ENCODE data around the gene SRD5A1.

Gene SRD5A1

DNA sequence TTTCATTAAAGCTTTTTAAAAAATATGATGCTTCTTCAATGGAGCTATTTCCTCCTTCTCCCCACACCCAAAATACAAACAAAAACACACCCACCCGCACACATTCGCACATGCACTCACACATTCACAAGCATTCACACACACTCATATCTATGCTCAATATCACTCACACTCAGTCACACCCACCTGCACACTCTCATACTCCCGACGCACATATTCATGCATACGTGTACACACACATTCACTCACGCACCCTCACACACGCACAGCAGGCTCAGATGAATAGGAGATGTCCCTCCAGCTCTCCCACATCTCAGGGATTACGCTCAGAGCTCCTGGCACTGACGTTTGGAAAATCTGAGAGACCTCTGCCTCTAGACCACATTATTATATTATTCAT is 54.3 kb downstream of the SRD5A1 start:
- no peak overlapping the region for H3K4me3 ChIP-seq (ENCODE audit: low read depth, low read length)
- TF ChIP-seq, protein P1, sequence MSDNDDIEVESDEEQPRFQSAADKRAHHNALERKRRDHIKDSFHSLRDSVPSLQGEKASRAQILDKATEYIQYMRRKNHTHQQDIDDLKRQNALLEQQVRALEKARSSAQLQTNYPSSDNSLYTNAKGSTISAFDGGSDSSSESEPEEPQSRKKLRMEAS (IDR thresholded peaks at IDR 0.05; ENCODE audit: low read depth, low read length), result no peak
- no peak for TF ChIP-seq CTCF (IDR thresholded peaks at IDR 0.05; ENCODE audit: low read depth, low read length)
- no peak for TF ChIP-seq POLR2A (IDR thresholded peaks at IDR 0.05; ENCODE audit: extremely low read depth, insufficient read length)
- no peak for TF ChIP-seq MYC (IDR thresholded peaks at IDR 0.05; ENCODE audit: low read depth, low read length)
- no peak for DNase-seq (ENCODE audit: low read depth)

DNA sequence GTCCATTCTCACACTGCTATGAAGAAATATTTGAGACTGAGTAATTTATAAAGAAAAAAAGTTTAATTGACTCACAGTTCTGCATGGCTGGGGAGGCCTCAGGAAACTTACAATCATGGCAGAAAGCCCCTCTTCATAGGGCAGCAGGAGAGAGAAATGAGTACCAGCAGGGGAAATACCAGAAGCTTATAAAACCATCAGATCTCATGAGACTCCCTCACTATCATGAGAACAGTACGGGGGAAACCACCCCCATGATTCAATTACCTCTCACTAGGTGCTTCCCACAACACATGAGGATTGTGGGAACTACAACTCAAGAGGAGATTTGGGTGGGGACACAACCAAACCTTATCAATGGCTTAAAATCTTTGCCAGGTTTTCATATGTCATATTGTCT is 59.7 kb downstream of the SRD5A1 start:
- DNase-seq (ENCODE audit: low read depth), result no peak
- no peak overlapping the region for H3K4me3 ChIP-seq (ENCODE audit: low read depth, low read length)
- TF ChIP-seq, protein P1 (IDR thresholded peaks at IDR 0.05; ENCODE audit: low read depth, low read length), result no peak
- TF ChIP-seq CTCF (IDR thresholded peaks at IDR 0.05; ENCODE audit: low read depth, low read length) (no peak), POLR2A (IDR thresholded peaks at IDR 0.05; ENCODE audit: extremely low read depth, insufficient read length) (no peak), MYC (IDR thresholded peaks at IDR 0.05; ENCODE audit: low read depth, low read length) (no peak)

DNA sequence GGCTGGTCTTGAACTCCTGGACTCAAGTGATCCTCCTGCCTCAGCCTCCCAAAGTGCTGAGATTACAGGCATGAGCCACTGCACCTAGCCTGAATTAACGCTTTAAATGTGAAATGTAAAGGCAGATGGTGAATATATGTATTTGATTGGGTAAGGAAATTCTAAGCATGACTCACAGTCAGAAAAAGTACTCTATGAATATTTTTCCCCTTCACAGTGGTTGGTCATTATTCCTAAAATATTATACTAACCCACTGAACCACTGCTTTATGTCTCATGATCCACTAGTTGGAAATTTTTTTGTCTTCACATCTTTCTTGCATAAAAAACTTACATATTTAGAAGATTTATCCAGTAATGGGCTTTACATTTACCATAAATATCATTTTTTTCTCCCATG is 65.5 kb downstream of the SRD5A1 start:
- H3K4me3 ChIP-seq (ENCODE audit: low read depth, low read length), result no peak overlapping the region
- DNase-seq (ENCODE audit: low read depth), result no peak
- TF ChIP-seq MYC (IDR thresholded peaks at IDR 0.05; ENCODE audit: low read depth, low read length) (no peak), POLR2A (IDR thresholded peaks at IDR 0.05; ENCODE audit: extremely low read depth, insufficient read length) (no peak), CTCF (IDR thresholded peaks at IDR 0.05; ENCODE audit: low read depth, low read length) (no peak)
- TF ChIP-seq, protein P1 (IDR thresholded peaks at IDR 0.05; ENCODE audit: low read depth, low read length), result no peak

DNA sequence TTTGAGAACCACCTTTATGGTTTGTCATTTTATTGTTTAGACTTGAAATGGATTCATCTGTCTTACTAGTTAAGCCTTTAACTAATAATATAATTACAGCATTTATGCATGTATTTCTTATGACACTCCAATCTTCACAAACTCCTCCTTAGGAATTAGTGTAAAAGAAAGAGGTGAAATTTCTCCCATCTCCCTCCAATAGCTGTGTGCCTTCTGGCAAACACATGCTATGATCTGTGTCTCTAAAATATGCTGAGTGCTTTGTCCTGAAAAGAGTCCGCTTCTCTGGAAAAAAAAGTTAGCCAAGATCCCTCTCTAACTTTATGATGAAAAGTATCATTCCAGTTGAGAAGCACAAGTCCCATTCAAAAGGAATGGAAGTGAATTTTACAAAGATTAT is 66.1 kb downstream of the SRD5A1 start:
- TF ChIP-seq, protein P1 (IDR thresholded peaks at IDR 0.05; ENCODE audit: low read depth, low read length), result no peak
- TF ChIP-seq MYC (IDR thresholded peaks at IDR 0.05; ENCODE audit: low read depth, low read length) (no peak), POLR2A (IDR thresholded peaks at IDR 0.05; ENCODE audit: extremely low read depth, insufficient read length) (no peak), CTCF (IDR thresholded peaks at IDR 0.05; ENCODE audit: low read depth, low read length) (no peak)
- H3K4me3 ChIP-seq (ENCODE audit: low read depth, low read length), result no peak overlapping the region
- DNase-seq (ENCODE audit: low read depth), result no peak

GRCh38 chr5:6700074-6700684 is 66.9 kb downstream of the SRD5A1 start:
- H3K4me3 ChIP-seq (ENCODE audit: low read depth, low read length), result no peak overlapping the region
- DNase-seq (ENCODE audit: low read depth), result no peak
- no peak for TF ChIP-seq MYC (IDR thresholded peaks at IDR 0.05; ENCODE audit: low read depth, low read length)
- no peak for TF ChIP-seq POLR2A (IDR thresholded peaks at IDR 0.05; ENCODE audit: extremely low read depth, insufficient read length)

GRCh38 chr5:6700685-6701355 is 67.6 kb downstream of the SRD5A1 start:
- H3K4me3 ChIP-seq (ENCODE audit: low read depth, low read length), result no peak overlapping the region
- DNase-seq (ENCODE audit: low read depth), result no peak
- TF ChIP-seq CTCF (IDR thresholded peaks at IDR 0.05; ENCODE audit: low read depth, low read length) (no peak), POLR2A (IDR thresholded peaks at IDR 0.05; ENCODE audit: extremely low read depth, insufficient read length) (no peak)
